ENCODE measurements around the gene RAMP2.
"Not testable (repeated sequence)": the region's sequence is repeated elsewhere in the genome, so short reads cannot be mapped to it uniquely, and the experiment has no call there.

RAMP2 gene

GRCh38 chr17:42768006-42768405 lies 7.0 kb downstream of the RAMP2 start:
- not testable (repeated sequence) for DNase-seq (ENCODE audit: low read depth in 2 of 2)

GRCh38 chr17:42769964-42770363 lies 8.9 kb downstream of the RAMP2 start:
- not testable (repeated sequence) for DNase-seq (ENCODE audit: low read depth in 2 of 2)

GRCh38 chr17:42772945-42773289 lies 11.9 kb downstream of the RAMP2 start:
- DNase-seq (ENCODE audit: low read depth in 2 of 2): no peak

- peak; percentile 60 to 72 for DNase-seq (ENCODE audit: low read depth in 2 of 2)
These were observed 12.4 kb downstream of the RAMP2 start, which contains the start of gene VPS25 for GRCh38 chr17:42773290-42774035. Gene VPS25 (plus strand): TSS chr17:42773449. CDS start chr17:42773476, 27 bp downstream.

- no peak for DNase-seq (ENCODE audit: low read depth in 2 of 2)
These were observed 13.2 kb downstream of the RAMP2 start for GRCh38 chr17:42774066-42774745.

GRCh38 chr17:42775534-42776098 lies 14.6 kb downstream of the RAMP2 start:
- DNase-seq (ENCODE audit: low read depth in 2 of 2): no peak

GRCh38 chr17:42778570-42778969 lies 17.5 kb downstream of the RAMP2 start:
- DNase-seq (ENCODE audit: low read depth in 2 of 2): no peak

- no peak for DNase-seq (ENCODE audit: low read depth in 2 of 2)
These were observed 18.4 kb downstream of the RAMP2 start for GRCh38 chr17:42779304-42779935.

- no peak for DNase-seq (ENCODE audit: low read depth in 2 of 2)
These were observed 19.2 kb downstream of the RAMP2 start, which contains the start of gene WNK4 for GRCh38 chr17:42779936-42780850. Gene WNK4 (plus strand): TSS chr17:42780610. CDS start chr17:42780699, 89 bp downstream.

- no peak for DNase-seq (ENCODE audit: low read depth in 2 of 2)
These were observed 20.0 kb downstream of the RAMP2 start for GRCh38 chr17:42780851-42781638.

- DNase-seq (ENCODE audit: low read depth in 2 of 2): no peak
These were observed 20.7 kb downstream of the RAMP2 start for GRCh38 chr17:42781639-42782165.

- DNase-seq (ENCODE audit: low read depth in 2 of 2): no peak
These were observed 21.4 kb downstream of the RAMP2 start for GRCh38 chr17:42782166-42783061.

GRCh38 chr17:42783062-42783790 lies 22.2 kb downstream of the RAMP2 start:
- DNase-seq (ENCODE audit: low read depth in 2 of 2): no peak

GRCh38 chr17:42783791-42784138 lies 22.7 kb downstream of the RAMP2 start:
- no peak for DNase-seq (ENCODE audit: low read depth in 2 of 2)

- DNase-seq (ENCODE audit: low read depth in 2 of 2): no peak
These were observed 23.4 kb downstream of the RAMP2 start for GRCh38 chr17:42784409-42784808.

GRCh38 chr17:42784811-42785592 lies 24.0 kb downstream of the RAMP2 start:
- no peak for DNase-seq (ENCODE audit: low read depth in 2 of 2)

- DNase-seq (ENCODE audit: low read depth in 2 of 2): no peak
These were observed 26.2 kb downstream of the RAMP2 start for GRCh38 chr17:42787266-42787665.

GRCh38 chr17:42791948-42792347 lies 30.9 kb downstream of the RAMP2 start:
- DNase-seq (ENCODE audit: low read depth in 2 of 2): no peak

Measured in stimulated activated CD8-positive, alpha-beta memory T cell treated with anti-CD3 and anti-CD28 coated beads, Interleukin-15, amount 100 ng/mL, for 48 hours (primary cell).